H9 (cell line): ENCODE results near the gene TMEM163. TPM values are rescaled to one million over a fixed set of nuclear protein-coding genes. Genes with fewer than 3 reads are reported as not detected.

Experiments
- DNase-seq: peaks from one replicate; pipeline ENCODE4 v3.0.0-alpha.2; 2017
- H2AFZ ChIP-seq: one replicate; pipeline ENCODE4 v1.6.1; 2013; ENCODE audit warnings: mild to moderate bottlenecking, low read length, control low read depth, moderate library complexity
- H2AK5ac ChIP-seq: 2 replicates; pipeline ENCODE4 v1.6.1; 2013; ENCODE audit warnings: low read length, control low read depth, mixed read lengths; ENCODE audit not compliant: insufficient read length
- H2BK120ac ChIP-seq: one replicate; pipeline ENCODE4 v1.6.1; 2013; ENCODE audit warnings: low read depth, mild to moderate bottlenecking, low read length, control low read depth, inconsistent platforms; ENCODE audit not compliant: poor library complexity, severe bottlenecking
- H2BK12ac ChIP-seq: 2 replicates; pipeline ENCODE4 v1.6.1; 2013; ENCODE audit warnings: low read length, control low read depth, mixed read lengths, low read depth; ENCODE audit not compliant: insufficient read length
- H2BK15ac ChIP-seq: 2 replicates; pipeline ENCODE4 v1.6.1; 2013; ENCODE audit warnings: low read depth, low read length, control low read depth
- H2BK20ac ChIP-seq: one replicate; pipeline ENCODE4 v1.6.1; 2013; ENCODE audit warnings: low read depth, mild to moderate bottlenecking, low read length, control low read depth, inconsistent platforms; ENCODE audit not compliant: poor library complexity, severe bottlenecking
- H2BK5ac ChIP-seq: 2 replicates; pipeline ENCODE4 v1.6.1; 2013; ENCODE audit warnings: low read length, control low read depth, mixed read lengths; ENCODE audit not compliant: insufficient read length
- H3K14ac ChIP-seq: 2 replicates; pipeline ENCODE4 v1.6.1; 2013; ENCODE audit warnings: low read length, control low read depth; ENCODE audit not compliant: insufficient read depth
- H3K18ac ChIP-seq: 2 replicates; pipeline ENCODE4 v1.6.1; 2013; ENCODE audit warnings: low read depth, mild to moderate bottlenecking, mixed read lengths, low read length, control low read depth; ENCODE audit not compliant: insufficient read length
- H3K23ac ChIP-seq: 2 replicates; pipeline ENCODE4 v1.6.1; 2013; ENCODE audit warnings: low read length, control low read depth, mixed read lengths, low read depth; ENCODE audit not compliant: insufficient read length
- H3K23me2 ChIP-seq: 2 replicates; pipeline ENCODE4 v1.6.1; 2013; ENCODE audit warnings: low read depth, mild to moderate bottlenecking, mixed read lengths, low read length, control low read depth; ENCODE audit not compliant: insufficient read length, poor library complexity, severe bottlenecking
- H3K27ac ChIP-seq: 2 replicates; pipeline ENCODE4 v1.5.1; 2013; ENCODE audit warnings: low read length, control low read depth, mixed read lengths, low read depth; ENCODE audit not compliant: insufficient read length
- H3K27me3 ChIP-seq: 2 replicates; pipeline ENCODE4 v1.6.1; 2013; ENCODE audit warnings: low read length, control low read depth, inconsistent platforms; ENCODE audit not compliant: insufficient read depth
- H3K4ac ChIP-seq: 2 replicates; pipeline ENCODE4 v1.6.1; 2013; ENCODE audit warnings: low read depth, mild to moderate bottlenecking, control low read depth, inconsistent platforms, low read length, moderate library complexity
- H3K4me1 ChIP-seq: 2 replicates; pipeline ENCODE4 v1.6.1; 2013; ENCODE audit warnings: low read length, control low read depth, inconsistent platforms; ENCODE audit not compliant: insufficient read depth
- H3K4me2 ChIP-seq: 2 replicates; pipeline ENCODE4 v1.6.1; 2013; ENCODE audit warnings: low read length, control low read depth, mixed read lengths; ENCODE audit not compliant: insufficient read length, insufficient read depth
- H3K56ac ChIP-seq: 2 replicates; pipeline ENCODE4 v1.6.1; 2013; ENCODE audit warnings: low read depth, mild to moderate bottlenecking, mixed read lengths, low read length, control low read depth; ENCODE audit not compliant: insufficient read length
- H3K79me1 ChIP-seq: 2 replicates; pipeline ENCODE4 v1.6.1; 2013; ENCODE audit warnings: low read depth, mild to moderate bottlenecking, moderate library complexity, low read length, control low read depth, inconsistent platforms; ENCODE audit not compliant: insufficient read depth, poor library complexity, severe bottlenecking
- H3K79me2 ChIP-seq: 2 replicates; pipeline ENCODE4 v1.6.1; 2013; ENCODE audit warnings: low read length, control low read depth, inconsistent platforms; ENCODE audit not compliant: insufficient read depth
- H3K9ac ChIP-seq: 2 replicates; pipeline ENCODE4 v1.6.1; 2013; ENCODE audit warnings: low read length, control low read depth, mixed read lengths; ENCODE audit not compliant: insufficient read length; ENCODE audit errors: extremely low read depth
- H3K9me3 ChIP-seq: one replicate; pipeline ENCODE4 v1.6.1; 2013; ENCODE audit warnings: low read depth, low read length, inconsistent platforms; ENCODE audit not compliant: control insufficient read depth
- H3T11ph ChIP-seq: one replicate; pipeline ENCODE4 v1.6.1; 2013; ENCODE audit warnings: mild to moderate bottlenecking, low read length, control low read depth, inconsistent platforms
- H4K20me1 ChIP-seq: one replicate; pipeline ENCODE4 v1.6.1; 2013; ENCODE audit not compliant: control insufficient read depth, insufficient read length, insufficient read depth
- H4K5ac ChIP-seq: 2 replicates; pipeline ENCODE4 v1.6.1; 2013; ENCODE audit warnings: low read depth, mild to moderate bottlenecking, mixed read lengths, low read length, control low read depth; ENCODE audit not compliant: insufficient read length
- H4K8ac ChIP-seq: replicated peaks from 2 replicates; pipeline ENCODE4 v1.6.1; 2013; ENCODE audit warnings: low read length, control low read depth, mixed read lengths, low read depth; ENCODE audit not compliant: insufficient read length
- H4K91ac ChIP-seq: 2 replicates; pipeline ENCODE4 v1.6.1; 2013; ENCODE audit warnings: low read depth, mild to moderate bottlenecking, moderate library complexity, mixed read lengths, low read length, control low read depth; ENCODE audit not compliant: insufficient read length
- H3K27ac Mint-ChIP-seq, 3 experiments: 2 replicates in 2 of 3; 3 replicates in 1 of 3; pipeline ENCODE4 v1.8.0; 2020 to 2021; ENCODE audit warnings: mixed read lengths in 3 of 3, mild to moderate bottlenecking in 1 of 3, moderate library complexity in 1 of 3
- H3K27me3 Mint-ChIP-seq: 2 replicates; pipeline ENCODE4 v1.8.0; 2021; ENCODE audit warnings: low read depth, mild to moderate bottlenecking, moderate library complexity, mixed read lengths
- H3K36me3 Mint-ChIP-seq, 3 experiments: 2 replicates in 2 of 3; 3 replicates in 1 of 3; pipeline ENCODE4 v1.8.0; 2020 to 2021; ENCODE audit warnings: low read depth in 3 of 3, mixed read lengths in 3 of 3; ENCODE audit not compliant: insufficient read depth in 1 of 3
- H3K4me1 Mint-ChIP-seq, 2 experiments: 2 replicates each; pipeline ENCODE4 v1.8.0; 2020; ENCODE audit warnings: mixed read lengths in 2 of 2
- H3K4me3 Mint-ChIP-seq, 2 experiments: 2 replicates in 1 of 2; 3 replicates in 1 of 2; pipeline ENCODE4 v1.8.0; 2020 to 2021; ENCODE audit warnings: mild to moderate bottlenecking in 2 of 2, mixed read lengths in 2 of 2, moderate library complexity in 1 of 2
- H3K9me3 Mint-ChIP-seq, 2 experiments: 2 replicates in 1 of 2; 3 replicates in 1 of 2; pipeline ENCODE4 v1.8.0; 2020; ENCODE audit warnings: mild to moderate bottlenecking in 2 of 2, mixed read lengths in 2 of 2, moderate library complexity in 1 of 2
- WGBS: extraction: QIAGEN DNeasy Blood & Tissue Kit; methylation state at CpG from one replicate; pipeline ENCODE4 v1.1.7; 2013; ENCODE audit warnings: missing lambda C conversion rate, low lambda C conversion rate, mixed read lengths; ENCODE audit not compliant: insufficient read length; ENCODE audit errors: extremely low coverage; 5-methylcytosine and 5-hydroxymethylcytosine counted together
- total RNA-seq: library from RNA; stranded (reverse); gene quantifications from 2 replicates; pipeline ENCODE4 v1.2.1, GENCODE V29; 2021
- TF ChIP-seq, protein P1 (sequence below): fragments of 200-600 bp; sonication (generic); conservative IDR thresholded peaks from 3 replicates; pipeline ENCODE4 v1.8.0; 2021; ENCODE audit warnings: antibody characterized with exemption, mild to moderate bottlenecking

Gene TMEM163
- total RNA-seq, 1 experiment from 2014 or later: 0.39 TPM

GRCh38 chr2:134406736-134407135, 312.1 kb downstream of the TMEM163 start:
- Histone ChIP-seq H3K56ac (no peak overlapping the region), H3K4me2 (no peak overlapping the region), H2BK12ac (no peak overlapping the region), H2AFZ (no peak overlapping the region), H3K4me1 (no peaks in the 10 kb centered on the region), H4K20me1 (no peaks in the 10 kb centered on the region), H4K91ac (no peak overlapping the region), H3K18ac (no peak overlapping the region), H3T11ph (no peak overlapping the region), H3K23ac (no peak overlapping the region), H4K5ac (no peak overlapping the region), H3K79me2 (no peaks in the 10 kb centered on the region), H2AK5ac (no peak overlapping the region), H3K9me3 (no peaks in the 10 kb centered on the region), H3K23me2 (no peaks in the 10 kb centered on the region), H2BK15ac (no peak overlapping the region), H3K27me3 (no peaks in the 10 kb centered on the region), H2BK5ac (no peak overlapping the region), H2BK120ac (no peak overlapping the region), H3K14ac (no peak overlapping the region), H3K27ac (no peak overlapping the region), H3K4ac (no peak overlapping the region), H2BK20ac (no peak overlapping the region), H4K8ac (no peak overlapping the region), H3K9ac (no peak overlapping the region), H3K79me1 (no peaks in the 10 kb centered on the region)
- Mint-ChIP-seq H3K27ac (peak overlapping the region in 1 of 3 experiments; percentile 24; a peak in 1 of 7 replicates), H3K27me3 (no peaks in the 10 kb centered on the region; the same call in 1 of the 2 replicates), H3K36me3 (peaks cover 5 to 6% (median 5%) of the 10 kb centered on the region in 3 experiments; a peak in 5 of 7 replicates), H3K4me3 (no peak overlapping the region), H3K4me1 (peaks cover 6 to 10% of the 10 kb centered on the region in 2 experiments), H3K9me3 (no peaks in the 10 kb centered on the region)
- TF ChIP-seq, protein P1, sequence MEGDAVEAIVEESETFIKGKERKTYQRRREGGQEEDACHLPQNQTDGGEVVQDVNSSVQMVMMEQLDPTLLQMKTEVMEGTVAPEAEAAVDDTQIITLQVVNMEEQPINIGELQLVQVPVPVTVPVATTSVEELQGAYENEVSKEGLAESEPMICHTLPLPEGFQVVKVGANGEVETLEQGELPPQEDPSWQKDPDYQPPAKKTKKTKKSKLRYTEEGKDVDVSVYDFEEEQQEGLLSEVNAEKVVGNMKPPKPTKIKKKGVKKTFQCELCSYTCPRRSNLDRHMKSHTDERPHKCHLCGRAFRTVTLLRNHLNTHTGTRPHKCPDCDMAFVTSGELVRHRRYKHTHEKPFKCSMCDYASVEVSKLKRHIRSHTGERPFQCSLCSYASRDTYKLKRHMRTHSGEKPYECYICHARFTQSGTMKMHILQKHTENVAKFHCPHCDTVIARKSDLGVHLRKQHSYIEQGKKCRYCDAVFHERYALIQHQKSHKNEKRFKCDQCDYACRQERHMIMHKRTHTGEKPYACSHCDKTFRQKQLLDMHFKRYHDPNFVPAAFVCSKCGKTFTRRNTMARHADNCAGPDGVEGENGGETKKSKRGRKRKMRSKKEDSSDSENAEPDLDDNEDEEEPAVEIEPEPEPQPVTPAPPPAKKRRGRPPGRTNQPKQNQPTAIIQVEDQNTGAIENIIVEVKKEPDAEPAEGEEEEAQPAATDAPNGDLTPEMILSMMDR: no peak
- no CpG with 5 or more reads among the region's 3 CpGs for WGBS
- no peak for DNase-seq
